ENCODE data around the gene YLPM1.

DNA sequence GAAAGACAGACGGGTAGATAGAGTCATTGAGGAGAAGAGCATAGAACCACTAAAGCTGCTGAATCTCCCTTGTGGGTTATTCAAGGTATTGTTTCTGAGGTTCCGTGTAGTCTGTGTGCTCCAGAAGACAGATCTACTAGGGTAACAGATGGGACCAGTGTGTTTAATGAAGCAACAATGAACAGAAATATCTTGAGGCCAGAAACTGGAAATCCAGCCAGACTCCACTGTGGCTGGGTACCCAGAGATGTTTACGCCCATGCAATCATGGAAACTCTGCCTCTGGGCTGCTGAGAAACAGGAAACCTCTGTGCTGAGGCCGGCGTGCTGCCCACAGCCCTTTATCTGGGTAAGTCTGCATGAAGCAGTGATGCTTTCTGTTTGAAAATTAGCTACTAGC, 104.6 kb downstream of the YLPM1 start:
- TF ChIP-seq, protein P1, sequence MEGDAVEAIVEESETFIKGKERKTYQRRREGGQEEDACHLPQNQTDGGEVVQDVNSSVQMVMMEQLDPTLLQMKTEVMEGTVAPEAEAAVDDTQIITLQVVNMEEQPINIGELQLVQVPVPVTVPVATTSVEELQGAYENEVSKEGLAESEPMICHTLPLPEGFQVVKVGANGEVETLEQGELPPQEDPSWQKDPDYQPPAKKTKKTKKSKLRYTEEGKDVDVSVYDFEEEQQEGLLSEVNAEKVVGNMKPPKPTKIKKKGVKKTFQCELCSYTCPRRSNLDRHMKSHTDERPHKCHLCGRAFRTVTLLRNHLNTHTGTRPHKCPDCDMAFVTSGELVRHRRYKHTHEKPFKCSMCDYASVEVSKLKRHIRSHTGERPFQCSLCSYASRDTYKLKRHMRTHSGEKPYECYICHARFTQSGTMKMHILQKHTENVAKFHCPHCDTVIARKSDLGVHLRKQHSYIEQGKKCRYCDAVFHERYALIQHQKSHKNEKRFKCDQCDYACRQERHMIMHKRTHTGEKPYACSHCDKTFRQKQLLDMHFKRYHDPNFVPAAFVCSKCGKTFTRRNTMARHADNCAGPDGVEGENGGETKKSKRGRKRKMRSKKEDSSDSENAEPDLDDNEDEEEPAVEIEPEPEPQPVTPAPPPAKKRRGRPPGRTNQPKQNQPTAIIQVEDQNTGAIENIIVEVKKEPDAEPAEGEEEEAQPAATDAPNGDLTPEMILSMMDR (IDR thresholded peaks at IDR 0.05): no peak
- TF ChIP-seq POLR2A (IDR thresholded peaks at IDR 0.05): no peak

Data from body of pancreas (tissue), 4 donors.